ENCODE measurements around the gene PDCD5.

- TF ChIP-seq EZH2 (IDR thresholded peaks at IDR 0.05; ENCODE audit: borderline replicate concordance, low read depth, low read length, severe bottlenecking) (no peak), CTCF (IDR thresholded peaks at IDR 0.05; ENCODE audit: extremely low read depth in 1 of 2, insufficient read depth in 1 of 2, low read depth in 1 of 2, low read length in 2 of 2) (no peak), POLR2A (IDR thresholded peaks at IDR 0.05; ENCODE audit: low read depth, low read length) (no peak)
Observed at GRCh38 chr19:32599258-32599657, 18.3 kb downstream of the PDCD5 start.
